ENCODE data around the gene CNPY4.

DNA sequence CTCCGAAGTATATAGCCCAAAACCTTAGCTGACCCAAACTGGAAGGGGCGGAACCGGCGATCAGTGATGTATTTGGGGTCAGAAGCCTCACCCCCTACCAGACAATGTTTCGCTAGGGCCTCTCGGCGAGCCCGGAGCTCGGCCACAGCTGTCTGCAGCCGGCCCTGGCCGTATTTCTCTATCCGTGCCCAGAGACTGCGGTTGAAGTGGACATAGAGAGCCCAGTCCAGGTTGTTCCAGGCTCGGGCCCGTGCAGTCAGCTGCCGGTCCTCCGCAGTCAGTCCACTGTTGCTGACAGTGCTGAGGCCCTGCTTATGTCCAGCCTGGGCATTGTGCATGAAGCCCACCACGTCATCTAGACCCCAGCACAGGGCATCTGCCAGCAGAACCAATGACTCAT, 40.6 kb downstream of the CNPY4 start:
- TF ChIP-seq EZH2phosphoT487 (IDR thresholded peaks at IDR 0.05; ENCODE audit: insufficient read depth, low read depth) (no peak), EZH2 (IDR thresholded peaks at IDR 0.05; ENCODE audit: insufficient read depth, poor library complexity, severe bottlenecking) (no peak)
